GM10266 (cell line): ENCODE data around the gene REXO1.

ENCODE experiments used
- DNase-seq: peaks from one replicate; pipeline ENCODE4 v3.0.0; 2012; ENCODE audit errors: extremely low spot score
- CTCF ChIP-seq: IDR thresholded peaks from 2 replicates; pipeline ENCODE4 v1.5.1; 2012; ENCODE audit warnings: mild to moderate bottlenecking, low read depth; ENCODE audit not compliant: control insufficient read depth, insufficient read depth; ENCODE audit errors: missing control alignments

The REXO1 gene

GRCh38 chr19:1786668-1787067 is 61.6 kb downstream of the REXO1 start:
- no peak for TF ChIP-seq CTCF

GRCh38 chr19:1785310-1785709 is 63.0 kb downstream of the REXO1 start:
- TF ChIP-seq CTCF, result no peak
- no peak for DNase-seq

More at GRCh38 chr19:1786668-1787067, 61.6 kb downstream of the REXO1 start:
- no peak for DNase-seq

GRCh38 chr19:1783874-1784273 is 64.4 kb downstream of the REXO1 start:
- TF ChIP-seq CTCF, result no peak
- DNase-seq, result no peak

- TF ChIP-seq CTCF, result no peak
- no peak for DNase-seq
Measured at GRCh38 chr19:1783354-1783753, 64.9 kb downstream of the REXO1 start.

GRCh38 chr19:1782521-1782920 is 65.8 kb downstream of the REXO1 start:
- no peak for TF ChIP-seq CTCF
- no peak for DNase-seq

- DNase-seq, result no peak
- TF ChIP-seq CTCF, result no peak
Measured at GRCh38 chr19:1780272-1780958, 67.9 kb downstream of the REXO1 start.

- DNase-seq, result no peak
- no peak for TF ChIP-seq CTCF
Measured at GRCh38 chr19:1779574-1779973, 68.7 kb downstream of the REXO1 start.
